KOPT-K1 (cell line): ENCODE measurements around the gene PPP1R12A.
"Not testable (repeated sequence)": the region's sequence is repeated elsewhere in the genome, so short reads cannot be mapped to it uniquely, and the experiment has no call there.

Source experiments
- H3K27ac ChIP-seq: fragments of 200-600 bp; sonication (generic); 2 replicates; pipeline ENCODE4 v1.5.1; 2016; ENCODE audit warnings: antibody characterized with exemption, mild to moderate bottlenecking, low read depth, low read length; ENCODE audit not compliant: poor library complexity, severe bottlenecking
- H3K36me3 ChIP-seq: fragments of 200-600 bp; sonication (generic); 2 replicates; pipeline ENCODE4 v1.5.1; 2017; ENCODE audit warnings: antibody characterized with exemption, mild to moderate bottlenecking, low read length, moderate library complexity; ENCODE audit not compliant: insufficient read depth
- H3K9me3 ChIP-seq: fragments of 200-600 bp; sonication (generic); 2 replicates; pipeline ENCODE4 v1.5.1; 2017; ENCODE audit warnings: antibody characterized with exemption, low read length, mild to moderate bottlenecking; ENCODE audit not compliant: insufficient read depth, poor library complexity, severe bottlenecking

Gene PPP1R12A

GRCh38 chr12:79949098-79949497 is 14.2 kb upstream of the PPP1R12A start:
- no peaks in the 10 kb centered on the region for H3K36me3 ChIP-seq
- H3K9me3 ChIP-seq, result no peaks in the 10 kb centered on the region
- no peak overlapping the region for H3K27ac ChIP-seq

GRCh38 chr12:79945433-79945832 is 10.5 kb upstream of the PPP1R12A start:
- H3K9me3 ChIP-seq, result no peaks in the 10 kb centered on the region
- H3K27ac ChIP-seq, result no peak overlapping the region
- no peaks in the 10 kb centered on the region for H3K36me3 ChIP-seq

- no peak overlapping the region for H3K27ac ChIP-seq
Observed at GRCh38 chr12:79944565-79944964, 9.7 kb upstream of the PPP1R12A start.

GRCh38 chr12:79942846-79943245 is 7.9 kb upstream of the PPP1R12A start:
- not testable (repeated sequence) for H3K27ac ChIP-seq, H3K9me3 ChIP-seq

More at GRCh38 chr12:79944565-79944964, 9.7 kb upstream of the PPP1R12A start:
- Histone ChIP-seq H3K9me3 (no peaks in the 10 kb centered on the region), H3K36me3 (no peaks in the 10 kb centered on the region)

GRCh38 chr12:79939728-79940310 is 4.9 kb upstream of the PPP1R12A start:
- Histone ChIP-seq H3K27ac (no peak overlapping the region), H3K9me3 (no peaks in the 10 kb centered on the region), H3K36me3 (no peaks in the 10 kb centered on the region)

More at GRCh38 chr12:79942846-79943245, 7.9 kb upstream of the PPP1R12A start:
- H3K36me3 ChIP-seq, result not testable (repeated sequence)

GRCh38 chr12:79938843-79939242 is 3.9 kb upstream of the PPP1R12A start:
- Histone ChIP-seq H3K9me3 (no peaks in the 10 kb centered on the region), H3K36me3 (no peaks in the 10 kb centered on the region), H3K27ac (no peak overlapping the region)

GRCh38 chr12:79936670-79937069 is 1.8 kb upstream of the PPP1R12A start:
- no peaks in the 10 kb centered on the region for H3K36me3 ChIP-seq
- no peak overlapping the region for H3K27ac ChIP-seq

GRCh38 chr12:79935624-79936345 is 888 bp upstream of the PPP1R12A start:
- Histone ChIP-seq H3K27ac (peak overlapping the region; percentile 92), H3K9me3 (no peaks in the 10 kb centered on the region), H3K36me3 (no peaks in the 10 kb centered on the region)

More at GRCh38 chr12:79936670-79937069, 1.8 kb upstream of the PPP1R12A start:
- no peaks in the 10 kb centered on the region for H3K9me3 ChIP-seq

GRCh38 chr12:79934281-79935020 is 446 bp downstream of the PPP1R12A start:
- peak overlapping the region; percentile 92 for H3K27ac ChIP-seq
- no peaks in the 10 kb centered on the region for H3K36me3 ChIP-seq
- H3K9me3 ChIP-seq, result no peaks in the 10 kb centered on the region

- Histone ChIP-seq H3K36me3 (no peaks in the 10 kb centered on the region), H3K27ac (peak overlapping the region; percentile 92), H3K9me3 (no peaks in the 10 kb centered on the region)
Observed at GRCh38 chr12:79933532-79934264, 1.2 kb downstream of the PPP1R12A start.

GRCh38 chr12:79933043-79933442 is 1.9 kb downstream of the PPP1R12A start:
- no peaks in the 10 kb centered on the region for H3K36me3 ChIP-seq
- H3K9me3 ChIP-seq, result no peaks in the 10 kb centered on the region
- peak overlapping the region; percentile 92 for H3K27ac ChIP-seq

- Histone ChIP-seq H3K9me3 (no peaks in the 10 kb centered on the region), H3K36me3 (no peaks in the 10 kb centered on the region), H3K27ac (no peak overlapping the region)
Observed at GRCh38 chr12:79932357-79932756, 2.5 kb downstream of the PPP1R12A start.

GRCh38 chr12:79929065-79929464 is 5.8 kb downstream of the PPP1R12A start:
- H3K27ac ChIP-seq, result no peak overlapping the region
- no peaks in the 10 kb centered on the region for H3K36me3 ChIP-seq
- H3K9me3 ChIP-seq, result no peaks in the 10 kb centered on the region

GRCh38 chr12:79927772-79928474 is 7.0 kb downstream of the PPP1R12A start:
- H3K27ac ChIP-seq, result peak overlapping the region; percentile 31
- H3K36me3 ChIP-seq, result no peaks in the 10 kb centered on the region
- no peaks in the 10 kb centered on the region for H3K9me3 ChIP-seq
